Stimulated activated CD8-positive, alpha-beta memory T cell treated with anti-CD3 and anti-CD28 coated beads, Interleukin-7, amount 100 ng/mL, for 24 hours (primary cell): ENCODE results near the gene POLRMT.
A peak's percentile ranks its signal among the peaks of the same experiment; 100 is the strongest.
"Not testable (repeated sequence)": the region's sequence is repeated elsewhere in the genome, so short reads cannot be mapped to it uniquely, and the experiment has no call there.

Experiments
- DNase-seq: peaks from one replicate; pipeline ENCODE4 v3.0.0-alpha.2; 2020; ENCODE audit warnings: low read depth

POLRMT gene

DNA sequence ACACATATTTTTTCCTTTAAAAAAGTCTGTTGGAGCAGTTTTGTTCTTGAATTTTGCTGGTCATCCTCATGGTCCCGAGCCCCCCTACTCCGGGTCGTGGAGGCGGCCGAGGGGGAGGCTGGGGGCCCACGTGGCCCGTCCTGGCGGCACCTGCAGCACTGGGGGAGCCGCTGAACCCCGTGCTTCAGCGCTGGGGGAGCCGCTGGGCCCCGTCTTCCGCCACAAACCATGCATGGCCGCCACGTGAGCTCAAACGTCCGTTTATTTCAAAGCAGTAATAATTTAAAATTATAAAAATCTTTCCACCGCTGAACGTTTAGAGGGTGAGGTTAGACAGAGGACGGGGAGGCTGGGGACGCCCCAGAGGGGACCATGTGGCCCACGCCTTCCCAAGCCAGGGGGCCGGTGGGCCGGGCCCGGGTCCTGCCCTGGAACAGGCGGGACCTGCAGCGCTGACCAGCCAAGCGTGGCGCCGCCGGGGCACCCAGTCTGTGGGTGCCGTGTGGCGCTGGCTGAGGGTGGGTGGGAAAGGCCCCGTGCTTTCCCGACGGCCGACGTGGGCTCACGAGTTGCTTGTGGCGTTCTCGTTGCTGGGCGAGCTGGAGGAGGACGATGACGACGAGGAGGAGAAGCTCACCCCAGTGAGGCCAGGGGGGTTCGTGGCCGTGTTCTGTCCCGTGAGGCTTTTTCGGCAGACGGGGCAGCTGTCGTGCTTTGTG lies 14.4 kb upstream of the POLRMT start:
- no peak for DNase-seq

DNA sequence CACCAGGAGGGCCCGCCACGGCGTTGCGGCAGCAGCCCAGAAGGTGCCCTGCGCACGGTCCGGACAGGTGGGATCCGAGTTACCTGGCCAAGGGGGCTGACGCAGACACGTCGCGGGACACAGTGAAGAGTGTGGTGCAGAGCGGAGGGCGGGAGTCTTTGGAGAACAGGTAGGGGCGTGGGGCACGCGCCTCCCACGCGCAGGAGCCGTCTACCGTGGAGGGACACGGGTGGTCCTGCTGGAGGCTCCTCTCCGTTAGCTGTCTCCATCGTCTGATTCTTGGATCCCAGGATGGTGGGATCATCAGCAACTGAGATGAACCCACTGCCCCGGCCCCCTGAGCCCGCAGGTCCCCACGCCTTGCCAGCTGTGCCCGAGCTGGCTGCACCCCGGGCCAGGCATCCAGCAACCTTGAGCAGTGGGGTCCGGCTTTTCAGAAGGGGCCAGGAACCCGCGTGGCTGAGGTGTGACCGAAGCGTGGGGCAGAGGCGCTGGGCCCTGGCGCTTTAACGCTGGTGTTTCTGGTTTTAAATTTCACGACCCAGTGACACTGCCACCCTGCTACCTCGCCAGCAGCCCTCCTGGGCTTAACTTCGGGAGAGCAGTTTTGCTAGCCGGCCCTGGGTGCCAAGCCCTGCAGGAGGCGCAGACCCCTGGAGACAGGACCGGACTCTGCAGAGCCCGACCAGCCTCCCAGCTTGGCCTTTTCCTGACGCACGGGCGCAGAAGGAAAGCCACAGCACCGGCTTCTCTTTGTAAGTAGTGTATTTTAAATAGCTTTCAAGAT lies 13.6 kb upstream of the POLRMT start:
- no peak for DNase-seq

DNA sequence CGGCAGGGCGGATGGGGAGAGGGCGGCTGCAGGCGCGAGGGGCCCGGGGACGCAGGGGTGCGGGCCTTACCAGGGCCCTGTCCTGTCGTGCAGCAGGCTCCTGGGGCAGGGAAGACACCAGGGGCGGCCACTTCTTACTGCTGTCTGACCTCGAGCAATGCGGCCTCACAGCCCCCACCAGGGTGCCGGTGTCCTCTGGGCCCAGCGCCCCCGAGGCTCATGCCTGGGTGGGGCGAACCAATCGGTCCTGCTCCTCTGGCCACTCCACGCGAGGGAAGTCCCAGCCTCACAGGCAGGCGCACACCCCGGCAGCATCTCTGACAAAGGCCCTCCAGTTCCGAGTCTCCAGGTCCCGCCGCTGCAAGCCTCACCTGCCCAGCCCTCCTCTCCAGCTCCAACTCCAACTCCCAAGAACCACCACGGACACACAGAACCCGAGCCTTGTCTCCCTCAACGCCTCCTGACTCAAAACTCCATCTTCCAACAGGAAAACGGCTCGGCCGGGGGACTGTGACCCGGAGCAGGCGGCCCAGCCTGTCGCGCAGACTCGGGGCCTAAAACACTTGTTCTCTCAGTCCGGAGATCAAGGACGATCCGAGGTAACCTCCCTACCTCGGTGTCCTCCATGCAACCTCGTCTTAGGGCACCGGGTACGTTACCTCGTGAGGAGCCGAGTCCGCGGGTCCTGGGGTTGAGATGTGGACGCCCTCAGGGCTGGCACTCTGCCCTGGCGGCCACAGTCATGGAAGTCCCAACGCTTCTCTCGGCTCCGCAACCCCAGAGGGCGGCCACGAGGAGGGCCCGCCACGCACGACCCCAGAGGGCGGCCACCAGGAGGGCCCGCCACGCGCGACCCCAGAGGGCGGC lies 12.8 kb upstream of the POLRMT start:
- DNase-seq: no peak

DNA sequence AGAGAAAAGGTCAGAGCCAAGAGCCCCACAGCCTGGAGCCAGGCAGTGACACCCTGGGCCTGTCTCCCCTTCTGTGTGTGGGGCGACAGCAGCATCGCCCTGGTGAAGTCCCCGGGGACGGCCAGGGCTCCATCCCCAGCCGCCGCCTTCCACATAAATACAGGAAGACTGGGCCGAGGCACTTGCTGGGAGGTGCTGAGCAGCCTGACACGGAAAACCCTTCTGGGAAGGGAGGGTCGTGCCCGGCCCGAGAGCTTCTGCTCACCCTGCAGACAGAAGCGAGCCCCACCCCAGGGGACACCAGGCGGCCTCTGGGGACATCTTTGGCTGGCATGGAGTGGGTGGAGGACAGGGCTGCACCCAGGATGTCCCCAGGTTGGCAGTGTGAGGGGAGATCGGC lies 11.5 kb upstream of the POLRMT start:
- DNase-seq: no peak

DNA sequence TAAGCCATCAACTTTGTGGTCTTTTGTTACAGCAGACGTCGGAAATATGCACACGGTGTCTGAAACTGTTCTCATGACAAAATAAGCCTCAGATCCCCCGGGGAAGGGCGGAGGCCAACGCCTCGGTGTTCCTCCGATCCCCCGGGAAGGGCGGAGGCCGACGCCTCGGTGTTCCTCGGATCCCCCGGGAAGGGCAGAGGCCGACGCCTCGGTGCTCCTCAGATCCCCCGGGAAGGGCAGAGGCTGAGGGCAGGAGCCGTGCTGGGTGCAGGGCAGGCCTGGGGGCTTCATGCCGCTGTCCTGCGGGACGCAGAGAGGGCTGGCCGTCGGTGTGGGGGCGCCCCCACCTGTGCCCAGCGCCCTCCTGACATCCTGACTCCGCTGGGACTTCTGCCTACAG lies 11.0 kb upstream of the POLRMT start:
- DNase-seq: no peak

DNA sequence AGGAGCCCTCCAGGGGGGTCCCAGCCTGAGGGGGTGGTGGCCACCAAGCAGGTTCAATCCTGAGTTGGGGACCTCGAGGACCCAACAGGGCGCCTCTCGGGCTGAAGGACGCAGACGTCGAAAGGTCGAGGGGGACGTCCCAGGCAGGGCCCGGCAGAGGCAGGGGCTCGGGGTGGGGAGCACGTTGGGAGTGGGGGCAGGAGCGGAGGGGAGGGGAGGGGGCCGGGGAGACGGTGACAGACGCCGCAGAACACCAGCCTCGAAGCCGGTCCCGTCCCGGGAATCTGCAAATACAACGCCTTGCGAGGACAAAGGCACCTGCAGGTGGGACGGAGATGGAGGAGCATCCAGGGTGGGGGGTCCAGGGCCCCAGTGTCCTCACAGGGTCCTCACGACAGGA lies 10.4 kb upstream of the POLRMT start:
- no peak for DNase-seq

DNA sequence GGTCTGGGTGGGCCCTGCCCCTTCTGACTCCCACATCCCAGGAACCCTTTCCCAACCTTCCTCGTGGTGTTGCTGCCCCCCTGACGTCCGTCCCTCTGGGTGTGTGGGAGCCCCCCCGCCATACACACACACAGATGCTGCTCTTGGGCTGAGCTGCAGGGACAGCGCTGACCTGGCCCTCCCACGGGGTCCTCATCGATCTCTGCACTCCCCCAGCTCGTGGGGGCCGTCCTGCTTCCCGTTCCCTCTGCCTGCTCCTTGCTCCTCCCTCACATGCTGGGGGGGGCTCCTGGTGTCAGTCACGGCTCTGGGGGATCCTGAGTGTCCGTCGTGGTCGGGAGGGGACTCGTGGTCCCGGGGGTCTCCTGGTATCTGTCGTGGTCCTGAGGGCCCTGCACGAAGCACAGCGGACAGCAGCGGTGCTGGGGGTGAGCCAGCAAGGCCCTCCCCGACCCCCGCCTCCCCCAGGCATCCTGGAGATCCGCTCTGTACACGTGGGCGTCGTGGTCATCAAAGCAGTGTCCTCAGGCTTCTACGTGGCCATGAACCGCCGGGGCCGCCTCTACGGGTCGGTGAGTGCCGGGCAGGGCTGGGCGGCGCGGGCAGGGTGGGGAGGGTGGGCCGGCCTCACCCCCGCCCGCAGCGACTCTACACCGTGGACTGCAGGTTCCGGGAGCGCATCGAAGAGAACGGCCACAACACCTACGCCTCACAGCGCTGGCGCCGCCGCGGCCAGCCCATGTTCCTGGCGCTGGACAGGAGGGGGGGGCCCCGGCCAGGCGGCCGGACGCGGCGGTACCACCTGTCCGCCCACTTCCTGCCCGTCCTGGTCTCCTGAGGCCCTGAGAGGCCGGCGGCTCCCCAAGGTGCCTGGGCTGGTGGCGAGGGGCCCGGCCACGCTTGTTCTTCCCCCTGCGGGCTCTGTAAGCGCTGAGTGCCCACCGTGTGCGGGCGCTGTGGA lies 9.7 kb upstream of the POLRMT start:
- no peak for DNase-seq

DNA sequence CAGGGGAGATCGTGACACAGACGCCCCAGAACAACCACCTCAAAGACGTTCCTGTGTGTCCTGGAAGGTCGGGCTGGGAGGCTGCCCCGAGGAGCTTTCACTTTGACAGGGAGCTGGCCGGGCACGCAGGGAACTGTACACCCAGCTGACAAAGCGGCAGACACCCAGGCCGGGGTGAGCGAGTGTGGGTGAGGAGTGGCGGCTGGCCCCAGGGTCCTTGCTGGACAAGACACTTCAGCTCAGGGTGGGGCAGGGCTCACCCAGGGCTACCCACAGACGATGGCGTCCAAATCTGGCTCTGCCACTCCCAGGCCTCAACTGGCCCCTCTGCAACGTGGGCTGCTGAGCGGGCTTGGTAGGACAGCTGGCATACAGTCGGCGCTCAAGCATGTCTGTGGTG lies 8.4 kb upstream of the POLRMT start:
- no peak for DNase-seq

DNA sequence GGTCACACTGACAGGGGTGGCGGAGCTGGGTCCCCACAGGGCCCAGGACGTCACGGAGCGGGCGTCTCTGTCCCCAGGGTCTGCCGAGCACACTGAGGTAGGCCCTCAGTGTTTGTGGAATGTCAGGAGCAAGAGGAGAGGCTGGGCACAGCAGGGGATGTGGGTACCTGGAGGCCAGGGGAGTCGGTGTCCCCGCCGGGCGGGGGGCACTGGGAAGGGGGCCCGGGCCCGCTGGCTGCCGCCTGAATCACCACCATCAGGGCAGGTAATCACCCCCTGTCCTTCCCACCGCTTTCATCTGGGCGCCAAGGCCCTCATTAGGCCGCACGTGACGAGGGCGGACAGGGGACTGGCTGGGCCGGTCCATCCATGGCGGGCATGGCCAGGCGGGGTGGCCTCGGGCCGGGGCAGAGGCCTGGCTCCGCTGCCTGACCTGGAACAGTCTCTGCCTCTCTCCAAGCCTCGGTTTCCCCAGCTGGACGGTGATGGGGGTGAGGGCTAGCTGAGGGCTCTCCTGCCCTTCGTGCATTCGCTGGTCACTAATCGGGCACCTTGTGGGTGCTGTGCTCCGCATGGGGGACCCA lies 7.4 kb upstream of the POLRMT start:
- no peak for DNase-seq

DNA sequence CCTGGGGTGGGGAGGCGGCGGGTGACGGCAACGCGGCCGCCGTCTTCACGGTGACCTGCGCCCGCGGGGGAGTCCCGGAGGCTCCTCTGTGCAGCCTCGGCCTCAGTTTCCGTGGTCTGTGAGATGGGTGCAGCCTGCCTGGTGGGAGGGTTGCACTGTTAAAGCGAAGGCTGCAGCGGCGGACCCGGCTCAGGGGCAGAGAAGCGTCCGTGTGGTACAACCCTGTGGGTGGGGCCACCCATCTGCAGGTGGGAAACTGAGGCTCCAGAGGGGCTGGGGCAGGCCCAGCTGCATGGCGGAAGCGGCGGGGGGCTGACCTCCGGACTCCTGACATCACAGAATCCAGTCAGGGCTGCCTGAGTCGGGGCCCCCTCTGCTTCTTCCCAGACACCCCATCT lies 6.8 kb upstream of the POLRMT start:
- DNase-seq: no peak

DNA sequence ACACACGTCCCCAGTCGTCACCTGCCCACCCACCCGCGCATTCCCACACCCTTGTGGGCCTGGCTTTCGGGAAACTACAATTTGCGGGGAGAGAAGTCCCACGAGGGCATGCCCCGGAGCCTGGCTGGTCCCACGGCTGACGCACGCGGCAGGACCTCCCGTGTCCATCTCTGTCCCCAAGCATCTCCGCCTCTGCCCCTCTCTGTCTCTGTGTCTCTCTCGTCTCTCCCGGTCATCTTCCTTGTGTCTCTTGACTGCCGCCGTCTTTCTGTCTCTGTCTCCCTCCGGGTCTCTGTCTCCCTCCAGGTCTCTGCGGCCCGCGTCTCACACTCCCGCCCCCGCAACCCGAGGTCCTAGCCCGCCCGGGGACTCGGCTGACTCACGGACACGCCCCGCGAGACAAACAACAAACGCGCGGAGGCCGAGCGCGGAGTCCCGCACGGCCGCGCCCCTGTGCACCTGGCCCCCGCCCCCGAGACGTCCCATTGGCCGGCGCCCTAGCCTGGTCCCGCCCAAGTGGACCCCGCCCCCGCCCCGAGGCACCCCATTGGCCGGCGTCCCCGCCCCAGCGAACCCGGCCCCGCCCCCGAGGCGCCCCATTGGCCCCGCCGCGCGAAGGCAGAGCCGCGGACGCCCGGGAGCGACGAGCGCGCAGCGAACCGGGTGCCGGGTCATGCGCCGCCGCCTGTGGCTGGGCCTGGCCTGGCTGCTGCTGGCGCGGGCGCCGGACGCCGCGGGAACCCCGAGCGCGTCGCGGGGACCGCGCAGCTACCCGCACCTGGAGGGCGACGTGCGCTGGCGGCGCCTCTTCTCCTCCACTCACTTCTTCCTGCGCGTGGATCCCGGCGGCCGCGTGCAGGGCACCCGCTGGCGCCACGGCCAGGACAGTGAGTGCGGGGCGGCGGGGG lies 6.2 kb upstream of the POLRMT start, which contains the start of gene FGF22:
TSS of gene FGF22 (plus strand) at position 627 of the 908 bp plus-strand sequence. CDS start at position 674, 47 bp downstream.
- DNase-seq: peak; percentile 88

DNA sequence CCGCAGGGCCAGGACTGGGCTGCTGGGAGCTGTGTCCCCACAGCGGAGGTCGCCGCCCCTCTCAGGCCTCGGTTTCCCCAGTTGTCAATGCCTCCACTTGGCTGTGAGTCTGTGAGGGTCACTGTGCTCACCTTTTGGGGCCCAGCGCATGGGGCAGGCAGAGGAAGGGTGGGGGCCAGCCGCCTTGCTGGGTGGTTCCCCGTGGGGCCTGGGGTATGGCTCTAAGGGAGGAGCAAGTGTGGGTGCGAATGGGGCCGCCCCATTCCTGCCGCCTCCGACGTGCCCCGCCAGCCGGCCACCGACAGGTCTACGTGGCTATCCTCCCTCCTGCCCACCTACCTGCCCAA lies 5.5 kb upstream of the POLRMT start:
- DNase-seq: no peak

DNA sequence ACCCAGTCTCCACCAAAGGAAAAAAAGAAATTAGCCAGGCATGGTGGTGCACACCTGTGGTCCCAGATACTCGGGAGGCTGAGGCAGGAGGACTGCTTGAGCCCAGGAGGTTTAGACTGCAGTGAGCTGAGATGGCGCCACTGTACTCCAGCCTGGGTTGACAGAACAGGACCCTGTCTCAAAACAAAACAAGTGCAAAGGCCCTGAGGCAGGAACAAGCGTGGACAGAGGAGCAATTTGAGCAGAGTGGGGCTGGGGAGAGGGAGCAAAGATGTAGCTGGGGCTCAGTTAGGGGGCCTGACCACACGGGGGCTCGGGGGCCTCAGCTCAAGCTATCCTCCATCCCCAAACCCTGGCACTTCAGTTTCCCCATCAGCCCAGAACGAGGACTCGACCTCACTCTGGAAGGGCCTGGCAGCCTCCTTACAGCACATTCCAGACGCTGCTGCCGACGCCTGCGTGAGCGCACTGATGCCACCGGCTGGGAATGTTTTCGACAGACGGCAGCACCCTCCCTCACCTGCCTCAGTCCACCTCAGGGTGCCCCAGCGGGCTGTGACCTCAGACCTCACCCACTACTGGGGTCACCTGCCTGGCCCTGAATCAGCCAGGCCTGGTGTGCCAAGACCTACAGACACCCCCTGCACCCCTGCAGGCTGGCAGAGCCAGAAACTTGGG lies 1.8 kb upstream of the POLRMT start:
- no peak for DNase-seq

DNA sequence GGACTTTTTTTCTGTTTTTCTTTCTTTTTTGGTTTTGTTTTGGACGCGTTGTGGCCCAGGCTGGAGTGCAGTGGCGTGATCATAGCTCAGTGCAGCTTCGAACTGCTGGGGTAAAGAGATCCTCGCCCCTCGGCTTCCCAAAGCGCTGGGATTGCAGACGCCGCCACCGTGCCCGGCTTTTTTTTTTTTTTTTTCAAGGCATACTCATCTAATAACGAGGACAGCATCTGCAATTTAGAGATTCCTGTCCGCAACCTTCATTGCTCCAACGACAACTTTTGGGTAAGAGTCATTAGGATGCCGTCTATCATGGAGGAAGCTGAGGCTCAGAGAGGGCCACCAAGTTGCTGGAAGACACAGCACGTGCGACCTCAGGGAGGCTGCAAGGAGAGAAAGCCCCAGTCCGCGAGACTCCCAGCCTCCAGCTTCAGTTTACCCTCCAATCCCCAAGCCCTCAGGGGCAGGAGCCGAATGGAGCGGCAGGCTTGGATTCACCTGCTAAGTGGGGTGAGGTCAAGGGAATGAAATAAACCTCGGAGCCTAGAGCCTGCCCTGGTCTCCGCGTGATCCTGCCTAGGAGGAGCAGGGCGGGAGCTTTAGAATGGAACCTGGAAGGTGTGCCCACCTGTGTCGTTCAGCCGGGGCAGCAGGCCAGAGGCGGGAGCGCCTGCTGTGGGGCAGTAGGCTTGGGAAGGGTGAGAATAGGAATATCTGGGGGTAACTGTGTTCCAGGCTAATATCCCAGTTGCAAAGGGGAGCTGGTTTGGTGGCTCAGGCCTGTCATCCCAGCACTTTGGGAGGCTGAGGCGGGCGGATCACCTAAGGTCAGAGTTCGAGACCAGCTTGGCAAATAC lies 676 bp upstream of the POLRMT start:
- no peak for DNase-seq

DNA sequence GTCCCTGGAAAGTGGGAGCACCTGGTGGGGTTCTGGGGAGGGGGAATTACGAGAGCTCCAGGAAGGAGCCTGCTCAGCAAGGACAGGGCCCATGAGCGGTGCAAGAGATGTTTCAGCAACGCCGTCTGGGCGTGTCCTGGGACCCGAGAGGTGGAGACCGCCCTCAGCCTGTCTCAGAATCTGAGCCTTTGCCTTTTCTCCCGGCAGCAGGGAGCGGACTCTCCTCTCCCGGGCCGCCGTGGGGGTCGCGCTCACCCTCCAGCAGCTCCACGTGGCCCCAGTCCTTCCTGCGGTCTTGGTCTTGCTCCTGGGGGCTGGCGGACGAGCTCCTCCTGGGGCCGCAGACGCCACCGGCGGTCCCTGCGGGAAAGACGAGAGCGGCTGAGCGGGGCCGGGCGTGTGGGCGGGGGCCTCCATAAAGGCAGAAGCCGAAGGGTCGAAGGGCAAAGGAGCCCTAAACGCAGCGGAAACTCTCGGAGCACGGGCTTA lies 714 bp downstream of the POLRMT start:
- no peak for DNase-seq

DNA sequence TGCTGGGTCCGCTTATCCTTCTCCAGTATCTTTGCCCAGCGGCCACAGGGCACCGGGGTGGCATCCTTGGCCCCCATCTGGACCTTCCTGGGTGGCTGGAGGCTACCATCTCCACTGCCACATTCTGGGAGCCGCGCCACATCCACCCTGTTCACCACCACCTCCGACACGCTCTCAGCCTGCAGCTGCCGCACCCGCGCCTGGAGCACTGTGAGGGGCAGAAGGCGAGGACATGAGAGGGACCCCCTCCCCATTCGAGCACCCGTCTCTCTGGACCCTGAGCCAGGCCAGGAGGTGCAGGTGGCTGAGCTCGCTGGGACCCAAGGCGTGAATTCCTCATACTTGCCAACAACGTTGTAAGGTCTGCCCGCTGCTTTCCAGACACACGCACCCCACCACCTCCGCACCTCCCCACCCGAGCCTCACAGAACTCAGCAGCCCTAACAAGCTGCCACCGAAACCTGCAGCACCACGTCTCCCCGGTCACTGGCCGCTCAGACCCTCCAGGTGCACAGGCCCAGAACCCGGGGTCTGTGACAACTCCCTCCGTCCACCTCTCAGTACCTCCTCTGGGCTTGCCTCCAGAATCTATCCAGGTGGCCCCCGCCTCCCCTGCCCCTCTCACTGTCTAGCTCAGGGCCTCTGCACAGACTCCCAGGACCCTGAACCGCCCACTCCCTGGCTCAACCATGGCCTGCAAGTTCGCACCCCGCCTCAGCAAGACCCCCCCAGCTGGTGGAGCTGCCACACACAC lies 3.2 kb downstream of the POLRMT start:
- no peak for DNase-seq

DNA sequence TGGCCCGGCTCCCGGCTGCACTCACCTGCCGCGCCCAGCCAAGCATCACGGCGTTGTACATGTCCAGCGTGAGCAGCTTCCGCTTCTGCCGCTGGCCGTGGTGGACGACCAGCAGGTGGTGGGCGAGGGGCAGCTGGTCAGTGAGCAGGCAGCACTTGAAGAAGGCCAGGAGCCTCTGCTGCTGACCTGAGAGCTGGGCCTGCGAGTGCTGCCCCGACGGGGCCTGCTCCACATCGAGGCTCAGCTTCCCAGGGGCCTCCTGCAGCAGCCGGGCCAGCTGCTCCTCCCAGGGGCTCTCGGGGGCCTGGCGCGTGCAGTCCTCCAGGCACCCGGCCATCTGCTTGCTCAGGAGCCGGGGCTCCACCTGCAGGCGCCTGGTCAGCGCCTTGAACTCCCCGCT lies 3.8 kb downstream of the POLRMT start:
- DNase-seq: not testable (repeated sequence)

DNA sequence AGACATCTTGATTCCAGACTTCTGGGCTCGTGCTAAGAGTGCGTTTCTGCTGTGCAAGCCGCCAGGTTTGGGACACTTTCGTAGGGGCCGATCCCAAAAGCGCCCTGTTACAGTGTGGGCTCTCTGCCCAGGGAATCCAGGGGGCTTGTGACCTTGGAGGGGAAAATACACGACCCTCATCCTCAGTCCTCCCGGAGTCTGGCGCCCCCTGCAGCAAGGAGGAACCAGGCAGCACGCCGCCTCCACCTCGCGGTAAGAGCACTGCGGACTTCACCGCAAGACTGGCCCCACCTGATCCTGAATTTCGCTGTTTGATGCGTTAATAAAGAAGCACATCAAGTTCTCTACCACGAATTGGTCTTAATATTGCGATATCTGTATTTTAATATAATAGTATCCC lies 5.2 kb downstream of the POLRMT start:
- no peak for DNase-seq
